ENCODE measurements around the gene CRELD2.

- TF ChIP-seq CTCF (IDR thresholded peaks at IDR 0.05), result no peak
- TF ChIP-seq POLR2A (IDR thresholded peaks at IDR 0.05), result no peak
These were observed 39.5 kb downstream of the CRELD2 start for GRCh38 chr22:49957826-49958365.

All from prostate gland (tissue), 2 donors.